ENCODE measurements around the gene ADGRL3.
"Not testable (repeated sequence)": the region's sequence is repeated elsewhere in the genome, so short reads cannot be mapped to it uniquely, and the experiment has no call there.

The ADGRL3 gene

GRCh38 chr4:61851126-61851525 lies 651.0 kb downstream of the ADGRL3 start:
- DNase-seq: no peak

DNA sequence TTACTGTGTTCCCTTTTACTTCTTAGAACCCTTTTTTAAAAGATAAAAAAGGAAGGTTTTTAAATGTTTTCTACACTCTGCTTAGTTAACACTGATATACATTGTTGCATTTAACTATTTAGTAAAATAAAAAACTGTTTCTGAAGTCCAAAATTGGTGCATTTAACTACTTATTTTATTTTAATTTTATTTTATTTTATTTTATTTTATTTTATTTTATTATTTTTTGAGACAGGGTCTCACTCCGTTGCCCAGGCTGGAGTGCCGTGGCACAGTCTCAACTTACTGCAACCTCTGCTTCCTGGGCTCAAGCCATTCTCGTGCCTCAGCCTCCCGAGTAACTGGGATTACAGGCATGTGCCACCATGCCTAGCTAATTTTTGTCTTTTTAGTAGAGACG lies 652.0 kb downstream of the ADGRL3 start:
- DNase-seq: not testable (repeated sequence)

GRCh38 chr4:61853041-61853440 lies 652.9 kb downstream of the ADGRL3 start:
- no peak for DNase-seq

DNA sequence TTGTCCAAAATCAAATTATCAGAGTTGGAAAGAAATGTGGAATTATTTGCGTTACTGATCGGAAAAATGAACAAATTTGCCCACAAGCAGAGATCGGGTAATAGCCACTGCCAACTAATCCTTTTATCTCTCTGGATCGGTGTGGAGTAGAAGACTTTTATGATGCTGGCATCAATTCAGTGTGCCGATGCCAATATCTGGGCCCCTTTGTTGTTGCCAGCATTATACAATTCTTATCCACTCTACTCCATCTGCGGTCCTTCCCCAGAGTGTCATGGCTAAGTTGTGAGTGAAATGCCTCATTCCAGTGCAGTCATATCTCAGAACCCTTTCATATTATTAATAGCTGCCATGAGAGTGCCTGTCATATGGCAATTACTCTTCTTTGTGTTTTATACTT lies 660.2 kb downstream of the ADGRL3 start:
- no peak for DNase-seq

GRCh38 chr4:61864286-61864685 lies 664.2 kb downstream of the ADGRL3 start:
- no peak for DNase-seq

DNA sequence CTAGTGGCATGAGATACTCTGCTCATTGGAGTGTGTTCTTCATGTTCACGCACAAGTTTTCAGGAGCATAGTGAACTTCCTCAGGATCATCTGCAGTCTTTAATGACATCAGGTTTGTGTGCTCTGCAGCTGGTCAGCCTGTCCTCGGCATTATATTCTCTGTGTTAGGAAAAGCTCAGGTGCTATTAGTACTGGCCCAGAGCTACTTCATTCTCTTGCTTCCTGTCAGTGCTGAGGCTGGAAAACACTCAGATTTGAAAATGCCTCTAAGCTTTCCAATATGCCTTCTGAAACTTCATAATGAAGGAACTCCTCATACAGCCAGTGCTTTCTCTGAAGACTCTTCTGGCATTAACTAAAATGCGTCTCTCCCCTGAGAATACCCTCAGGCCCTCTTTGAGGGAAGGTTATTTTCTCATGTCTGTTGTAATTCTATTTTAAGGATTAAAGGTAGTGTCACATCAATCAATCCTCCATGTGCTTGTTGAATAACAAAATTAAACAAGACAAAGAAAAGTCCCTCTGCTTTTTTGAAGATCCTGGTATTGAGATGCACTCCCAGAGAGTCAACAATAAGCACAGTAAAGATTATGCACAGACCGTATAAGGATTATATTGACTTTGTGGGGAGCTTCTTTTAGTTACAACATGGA lies 666.4 kb downstream of the ADGRL3 start:
- peak; percentile 25 for DNase-seq

GRCh38 chr4:61872983-61873382 lies 672.9 kb downstream of the ADGRL3 start:
- DNase-seq: no peak

GRCh38 chr4:61877266-61877665 lies 677.1 kb downstream of the ADGRL3 start:
- DNase-seq: no peak

DNA sequence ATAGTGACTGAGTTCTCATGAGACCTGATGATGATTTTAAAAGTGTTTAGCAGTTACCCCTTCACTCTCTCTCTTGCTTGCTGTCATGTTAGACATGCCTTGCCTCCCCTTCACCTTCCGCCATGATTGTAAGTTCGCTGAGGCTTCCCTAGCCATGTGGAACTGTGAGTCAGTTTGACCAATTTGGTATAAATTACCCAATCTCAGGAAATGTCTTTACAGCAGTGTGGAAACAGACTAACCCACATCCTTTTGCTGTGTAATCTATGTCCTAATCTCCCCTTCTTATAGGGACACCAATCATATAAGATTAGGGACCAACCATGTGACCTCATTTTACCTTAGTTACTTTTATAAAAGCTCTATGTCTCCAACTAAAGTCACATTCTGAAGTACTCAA lies 677.8 kb downstream of the ADGRL3 start:
- no peak for DNase-seq

GRCh38 chr4:61882381-61882780 lies 682.3 kb downstream of the ADGRL3 start:
- DNase-seq: no peak

DNA sequence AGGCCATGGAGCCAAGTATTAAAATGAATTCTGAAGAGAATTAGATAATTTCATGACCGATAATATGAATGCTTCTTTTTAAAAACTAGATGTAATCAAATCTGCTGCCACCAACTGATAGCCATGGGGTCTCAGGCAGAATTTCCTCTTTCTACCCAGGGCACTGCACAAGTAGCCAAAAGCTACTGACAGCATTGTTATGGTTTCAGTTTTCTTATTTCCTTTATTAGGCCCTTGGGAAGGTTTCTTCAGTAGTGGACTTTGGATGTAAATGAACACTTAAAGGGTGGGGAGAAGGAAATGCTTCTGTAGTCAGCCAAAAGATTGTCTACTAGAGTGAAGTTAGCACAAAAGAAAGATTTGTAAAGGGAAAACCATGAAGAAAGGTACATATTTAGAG lies 686.0 kb downstream of the ADGRL3 start:
- DNase-seq: no peak

GRCh38 chr4:61889117-61889516 lies 689.0 kb downstream of the ADGRL3 start:
- DNase-seq: no peak

DNA sequence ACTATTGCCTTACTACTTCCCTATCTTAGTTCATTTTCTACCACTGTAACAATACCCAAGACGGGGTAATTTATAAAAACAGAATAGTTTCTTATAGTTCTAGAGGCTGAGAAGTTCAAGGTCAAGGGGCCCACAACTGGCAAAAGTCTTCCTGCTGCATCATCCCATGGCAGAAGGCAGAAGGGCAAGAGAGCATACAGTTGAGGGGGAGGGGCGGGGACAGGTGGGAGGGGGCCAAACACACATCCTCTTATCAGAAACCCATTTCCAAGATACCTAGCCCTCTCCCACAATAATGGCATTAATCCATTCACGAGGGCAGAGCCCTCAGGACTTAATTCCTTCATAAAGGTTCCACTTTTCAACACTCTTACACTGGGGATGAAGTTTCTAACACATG lies 690.2 kb downstream of the ADGRL3 start:
- DNase-seq: no peak

DNA sequence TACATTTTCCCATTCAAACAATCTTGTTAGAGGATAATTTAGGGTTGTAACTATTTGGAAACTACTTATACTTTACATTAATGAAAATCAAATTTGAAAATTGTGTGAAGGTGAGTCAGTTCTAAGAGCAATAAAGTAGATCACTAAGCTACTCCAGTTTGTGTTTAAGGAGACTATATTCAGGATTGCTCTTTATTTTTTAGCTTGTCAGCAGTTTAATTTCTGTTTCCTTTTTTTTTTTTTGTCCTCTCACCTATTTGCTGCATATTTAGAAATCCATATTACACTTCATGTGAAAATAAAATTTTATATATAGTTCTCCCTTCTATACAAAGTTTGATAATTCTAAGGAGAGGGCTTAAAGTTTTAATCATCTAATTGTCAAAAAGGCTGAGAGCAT lies 691.8 kb downstream of the ADGRL3 start:
- no peak for DNase-seq

DNA sequence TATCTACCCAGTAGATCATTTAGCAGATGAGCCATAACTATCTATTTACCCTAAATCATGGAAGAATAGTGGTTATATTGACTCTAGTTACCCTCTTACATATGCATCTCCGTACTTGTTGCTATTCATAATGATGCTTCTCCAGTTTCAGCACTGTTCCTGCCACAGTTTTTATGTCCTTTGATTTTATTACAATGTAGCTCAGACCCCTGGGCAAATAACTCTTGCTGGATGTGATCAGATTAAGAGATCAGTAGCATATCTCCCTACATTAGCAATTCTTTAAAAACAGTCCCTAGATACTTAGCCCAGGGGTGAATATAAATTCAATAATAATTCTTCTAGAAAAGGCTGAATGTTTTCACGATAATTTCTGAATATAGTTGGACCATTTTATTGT lies 696.5 kb downstream of the ADGRL3 start:
- DNase-seq: peak; percentile 62

- DNase-seq: no peak
These were observed 708.9 kb downstream of the ADGRL3 start for GRCh38 chr4:61909031-61909430.

GRCh38 chr4:61911313-61911756 lies 711.2 kb downstream of the ADGRL3 start:
- DNase-seq: no peak

DNA sequence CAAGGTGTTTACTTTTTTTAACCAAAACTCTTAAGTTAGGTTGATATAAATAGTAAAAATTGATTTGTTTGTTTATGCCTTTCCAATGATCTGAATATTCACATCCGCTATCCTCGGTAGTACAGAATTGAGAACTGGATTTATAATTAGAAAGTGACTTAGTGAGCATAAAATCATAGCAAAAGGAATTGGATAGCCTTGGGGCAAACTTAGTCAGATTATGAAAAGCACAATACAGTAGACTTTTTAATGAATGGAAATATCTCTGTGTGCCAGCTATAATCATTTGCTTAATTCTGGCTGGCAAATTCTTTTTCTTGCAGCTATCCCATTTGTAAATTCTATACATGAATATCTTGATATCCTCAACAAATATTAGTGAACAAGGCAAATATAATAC lies 713.5 kb downstream of the ADGRL3 start:
- DNase-seq: no peak

GRCh38 chr4:61915501-61915900 lies 715.4 kb downstream of the ADGRL3 start:
- no peak for DNase-seq

- no peak for DNase-seq
These were observed 718.4 kb downstream of the ADGRL3 start for GRCh38 chr4:61918507-61918906.

DNA sequence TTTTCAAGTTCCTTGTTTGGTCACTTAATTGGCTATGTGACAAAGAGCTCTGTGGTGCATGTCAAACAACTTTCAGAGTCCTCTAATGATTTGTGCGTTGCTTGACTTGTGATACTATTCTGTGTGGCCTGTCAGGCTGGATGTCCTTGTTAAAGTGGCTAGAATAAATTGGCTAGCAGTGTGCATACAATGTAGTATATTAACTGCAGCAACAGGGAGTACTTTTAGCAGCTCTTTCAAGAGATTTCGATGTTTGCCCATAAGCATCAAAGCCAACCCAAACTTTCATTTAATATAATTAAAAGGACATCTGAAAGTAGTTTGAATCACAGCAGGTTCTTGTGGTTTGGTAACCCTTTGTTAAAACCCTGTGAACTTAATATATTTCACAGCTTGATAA lies 718.9 kb downstream of the ADGRL3 start:
- DNase-seq: peak; percentile 89

DNA sequence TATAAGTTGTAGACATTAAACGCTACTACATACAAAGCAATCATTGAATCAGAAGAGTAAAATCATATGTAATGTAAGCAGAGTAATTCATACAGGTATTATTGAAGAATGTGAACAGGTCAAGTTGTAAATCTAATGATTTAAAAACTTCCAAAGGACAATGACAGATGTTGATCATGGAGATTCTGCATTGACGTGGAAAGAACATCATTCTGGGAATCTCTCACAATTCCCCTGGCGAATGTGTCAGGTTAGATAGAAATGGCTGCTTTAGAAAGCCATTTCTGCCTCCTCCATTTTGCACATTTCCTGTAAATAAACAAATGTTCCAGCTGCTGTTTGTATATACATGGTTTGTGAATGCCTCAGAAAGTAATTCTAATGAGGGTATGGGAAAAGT lies 719.4 kb downstream of the ADGRL3 start:
- no peak for DNase-seq

- peak; percentile 23 for DNase-seq
These were observed 721.8 kb downstream of the ADGRL3 start for GRCh38 chr4:61921920-61922319.

DNA sequence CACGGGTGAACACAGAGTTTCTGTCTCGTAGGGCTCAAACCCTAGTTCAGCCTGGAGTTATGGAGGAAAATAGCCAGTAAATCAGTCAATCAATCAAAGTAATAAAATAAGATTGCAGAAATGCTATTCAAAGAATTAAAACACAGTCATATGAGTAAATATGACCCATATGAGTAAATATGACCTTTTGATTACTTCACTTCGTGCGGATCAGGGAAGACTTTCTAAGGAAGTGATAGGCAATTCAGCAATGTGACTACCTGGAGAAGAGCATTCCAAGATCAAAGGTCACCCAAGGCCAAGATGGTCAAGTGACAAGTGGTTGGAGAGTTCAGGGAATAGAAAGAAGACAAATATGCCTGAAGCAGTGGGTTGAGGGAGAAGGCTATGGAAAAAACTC lies 722.6 kb downstream of the ADGRL3 start:
- no peak for DNase-seq

DNA sequence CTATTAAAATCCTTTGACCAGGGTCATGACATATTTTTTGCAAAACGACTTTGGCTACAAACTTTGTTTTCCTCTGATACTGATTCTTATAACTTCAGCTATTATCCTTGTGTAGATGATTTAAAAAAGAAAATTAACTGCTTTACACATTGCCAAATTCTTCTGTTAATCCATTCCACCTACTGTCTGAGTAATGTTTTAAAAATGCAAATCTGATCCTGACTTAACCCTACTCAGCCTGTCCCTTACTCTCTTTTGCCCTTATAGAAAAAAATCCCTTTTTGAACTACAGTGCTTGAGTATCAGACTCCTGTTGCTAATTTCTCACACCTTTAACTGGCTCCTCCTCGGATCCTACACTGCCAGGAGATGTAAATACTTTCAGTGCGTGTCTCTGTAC lies 723.1 kb downstream of the ADGRL3 start:
- no peak for DNase-seq

- peak; percentile 20 for DNase-seq
These were observed 724.0 kb downstream of the ADGRL3 start for GRCh38 chr4:61924131-61924530.

Measured in NCI-H146 (cell line).